ENCODE results near the gene EPYC. TPM values are rescaled to one million over a fixed set of nuclear protein-coding genes. Genes with fewer than 3 reads are reported as not detected.
A peak's percentile ranks its signal among the peaks of the same experiment; 100 is the strongest.

Gene EPYC
- total RNA-seq, 1 experiment from 2014 or later, result not detected

DNA sequence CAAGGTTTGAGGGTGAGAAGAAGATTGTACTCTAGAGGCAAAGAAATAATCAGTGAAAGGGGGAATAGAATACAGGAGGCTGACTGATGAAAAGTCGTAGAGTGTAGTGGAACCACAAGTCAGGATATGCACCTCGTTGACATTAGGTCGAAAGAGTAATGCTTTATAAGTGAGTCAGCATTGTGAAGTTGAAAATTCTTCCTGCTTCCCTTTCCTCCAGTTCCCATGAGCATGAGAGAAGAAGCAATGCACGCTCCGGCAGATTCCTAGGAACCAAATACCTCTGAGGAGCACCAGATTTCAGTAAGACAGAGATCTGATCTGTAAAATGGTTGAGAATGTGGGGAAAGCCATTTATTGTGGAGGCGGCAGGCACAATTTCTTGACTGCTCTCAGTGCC, 66.3 kb downstream of the EPYC start:
- ChIA-PET POLR2A (ENCODE audit: unreplicated experiment) (no interaction called here), CTCF (no interaction called here)
- Histone ChIP-seq H3K4me2 (peak overlapping the region; percentile 42), H3K4me1 (replicated peaks; ENCODE audit: insufficient read depth) (peaks cover 16% of the 10 kb centered on the region), H3K27me3 (ENCODE audit: insufficient read depth, low read depth) (no peaks in the 10 kb centered on the region), H3K9me3 (ENCODE audit: insufficient read depth, low read depth) (0 out of 2 replicates have a peak, but pooled peaks cover 5% of the 10 kb centered on the region), H3K4me3 (no peak overlapping the region), H2AFZ (no peak overlapping the region; the same call in 1 of the 2 replicates), H3F3A (ENCODE audit: insufficient read depth, low read depth) (no peaks in the 10 kb centered on the region), H4K20me1 (ENCODE audit: insufficient read depth) (no peaks in the 10 kb centered on the region), H3K79me2 (ENCODE audit: low read depth) (no peaks in the 10 kb centered on the region), H3K36me3 (ENCODE audit: low read depth) (no peaks in the 10 kb centered on the region), H3K27ac (peak overlapping the region; percentile 75), H3K9me2 (ENCODE audit: insufficient read depth) (no peaks in the 10 kb centered on the region)
- peak; percentile 50 to 83 for DNase-seq
- TF ChIP-seq EZH2 (IDR thresholded peaks at IDR 0.05; ENCODE audit: low read depth), result no peak
- TF ChIP-seq, protein P1, sequence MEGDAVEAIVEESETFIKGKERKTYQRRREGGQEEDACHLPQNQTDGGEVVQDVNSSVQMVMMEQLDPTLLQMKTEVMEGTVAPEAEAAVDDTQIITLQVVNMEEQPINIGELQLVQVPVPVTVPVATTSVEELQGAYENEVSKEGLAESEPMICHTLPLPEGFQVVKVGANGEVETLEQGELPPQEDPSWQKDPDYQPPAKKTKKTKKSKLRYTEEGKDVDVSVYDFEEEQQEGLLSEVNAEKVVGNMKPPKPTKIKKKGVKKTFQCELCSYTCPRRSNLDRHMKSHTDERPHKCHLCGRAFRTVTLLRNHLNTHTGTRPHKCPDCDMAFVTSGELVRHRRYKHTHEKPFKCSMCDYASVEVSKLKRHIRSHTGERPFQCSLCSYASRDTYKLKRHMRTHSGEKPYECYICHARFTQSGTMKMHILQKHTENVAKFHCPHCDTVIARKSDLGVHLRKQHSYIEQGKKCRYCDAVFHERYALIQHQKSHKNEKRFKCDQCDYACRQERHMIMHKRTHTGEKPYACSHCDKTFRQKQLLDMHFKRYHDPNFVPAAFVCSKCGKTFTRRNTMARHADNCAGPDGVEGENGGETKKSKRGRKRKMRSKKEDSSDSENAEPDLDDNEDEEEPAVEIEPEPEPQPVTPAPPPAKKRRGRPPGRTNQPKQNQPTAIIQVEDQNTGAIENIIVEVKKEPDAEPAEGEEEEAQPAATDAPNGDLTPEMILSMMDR (conservative IDR thresholded peaks at IDR 0.05), result no peak
- intact Hi-C loops (cut with micrococcal nuclease; ENCODE audit: unreplicated experiment), result loop anchor here (5.0 to 10.0 kb wide), 2 partner anchors 84 to 1921 kb away; no protein-coding TSS in a partner anchor
- no TSS peak for BruUV-seq (replicated peaks)

DNA sequence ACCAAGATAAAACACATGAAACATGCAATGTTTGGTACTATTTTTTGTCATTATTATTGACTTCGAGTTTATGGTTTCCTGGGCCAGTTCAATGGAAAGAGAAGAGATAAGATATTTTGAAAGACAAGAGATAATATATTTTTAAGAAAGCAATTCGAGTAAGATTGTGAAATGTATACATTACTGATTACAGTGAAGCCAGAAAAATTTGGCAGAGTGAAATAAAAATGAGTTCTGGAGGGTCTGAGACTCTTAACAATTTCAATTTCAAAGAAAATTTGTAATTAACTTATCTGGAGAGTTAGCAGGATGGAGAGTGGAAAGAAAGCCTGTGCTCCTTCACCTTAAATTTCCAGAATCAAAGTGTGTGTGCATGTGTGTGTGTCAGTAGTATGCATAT, 67.1 kb downstream of the EPYC start:
- CTCF ChIA-PET, result no interaction called here

DNA sequence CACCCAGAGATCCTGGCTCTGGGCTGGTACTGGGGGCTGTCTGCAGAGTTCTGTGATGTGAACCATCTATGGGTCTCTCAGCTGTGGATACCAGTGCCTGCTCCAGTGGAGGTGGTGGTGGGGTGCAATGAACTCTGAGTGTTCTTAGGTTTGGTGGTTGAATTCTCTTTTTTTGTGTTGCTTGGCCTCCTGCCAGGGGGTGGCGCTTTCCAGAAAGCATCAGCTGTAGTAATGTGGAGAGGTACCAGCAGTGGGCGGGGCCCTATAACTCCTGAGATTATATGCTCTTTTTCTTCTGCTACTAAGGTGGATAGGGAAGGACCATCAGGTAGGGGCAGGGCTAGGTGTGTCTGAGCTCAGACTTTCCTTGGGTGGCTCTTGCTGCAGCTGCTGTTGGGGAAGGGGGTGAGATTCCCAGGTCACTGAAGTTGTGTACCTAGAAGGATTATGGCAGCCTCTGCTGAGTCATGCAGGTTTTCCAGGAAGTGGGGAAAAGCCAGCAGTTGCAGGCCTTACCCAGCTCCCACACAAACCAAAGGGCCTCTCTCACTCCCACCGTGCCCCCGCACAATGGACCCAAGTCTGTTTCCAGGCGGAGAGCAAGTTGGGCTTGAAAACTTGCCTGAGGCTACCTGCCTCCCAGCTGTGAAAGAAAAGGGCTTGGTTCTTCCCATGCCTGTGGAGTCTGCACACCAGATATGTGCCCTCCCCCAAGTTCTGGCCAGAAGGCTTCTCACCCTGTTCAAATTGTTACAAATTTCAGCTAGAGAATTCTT, 68.4 kb downstream of the EPYC start:
- TF ChIP-seq, protein P1 (conservative IDR thresholded peaks at IDR 0.05), result no peak
- no peak for TF ChIP-seq EZH2 (IDR thresholded peaks at IDR 0.05; ENCODE audit: low read depth)
- H3K27me3 ChIP-seq (ENCODE audit: insufficient read depth, low read depth), result no peaks in the 10 kb centered on the region
- no peak overlapping the region for H3K4me3 ChIP-seq
- H4K20me1 ChIP-seq (ENCODE audit: insufficient read depth), result no peaks in the 10 kb centered on the region
- no peak overlapping the region for H2AFZ ChIP-seq
- no peaks in the 10 kb centered on the region for H3K36me3 ChIP-seq (ENCODE audit: low read depth)
- ChIA-PET POLR2A (ENCODE audit: unreplicated experiment) (no interaction called here), CTCF (no interaction called here)
- H3K9me2 ChIP-seq (ENCODE audit: insufficient read depth), result no peaks in the 10 kb centered on the region
- H3K4me1 ChIP-seq (replicated peaks; ENCODE audit: insufficient read depth), result peaks cover 16% of the 10 kb centered on the region
- H3K27ac ChIP-seq, result no peak overlapping the region
- peak in 1 of 2 experiments; percentile 22 for DNase-seq
- no peaks in the 10 kb centered on the region for H3K79me2 ChIP-seq (ENCODE audit: low read depth)
- BruUV-seq (replicated peaks), result no TSS peak
- no peak overlapping the region for H3K4me2 ChIP-seq
- intact Hi-C loops (cut with micrococcal nuclease; ENCODE audit: unreplicated experiment), result loop anchor here (5.0 to 10.0 kb wide), 2 partner anchors 82 to 1919 kb away; no protein-coding TSS in a partner anchor
- H3F3A ChIP-seq (ENCODE audit: insufficient read depth, low read depth), result no peaks in the 10 kb centered on the region
- H3K9me3 ChIP-seq (ENCODE audit: insufficient read depth, low read depth), result 0 out of 2 replicates have a peak, but pooled peaks cover 5% of the 10 kb centered on the region

More for the DNA sequence above, 67.1 kb downstream of the EPYC start:
- TF ChIP-seq EZH2 (IDR thresholded peaks at IDR 0.05; ENCODE audit: low read depth), result no peak
- Histone ChIP-seq H3K79me2 (ENCODE audit: low read depth) (no peaks in the 10 kb centered on the region), H3K9me2 (ENCODE audit: insufficient read depth) (no peaks in the 10 kb centered on the region), H2AFZ (no peak overlapping the region), H4K20me1 (ENCODE audit: insufficient read depth) (no peaks in the 10 kb centered on the region), H3K9me3 (ENCODE audit: insufficient read depth, low read depth) (0 out of 2 replicates have a peak, but pooled peaks cover 5% of the 10 kb centered on the region), H3K36me3 (ENCODE audit: low read depth) (no peaks in the 10 kb centered on the region), H3K27ac (peak overlapping the region; percentile 75; the same call in 1 of the 2 replicates), H3K27me3 (ENCODE audit: insufficient read depth, low read depth) (no peaks in the 10 kb centered on the region), H3K4me1 (replicated peaks; ENCODE audit: insufficient read depth) (peaks cover 16% of the 10 kb centered on the region), H3K4me3 (no peak overlapping the region), H3K4me2 (no peak overlapping the region), H3F3A (ENCODE audit: insufficient read depth, low read depth) (no peaks in the 10 kb centered on the region)
- intact Hi-C loops (cut with micrococcal nuclease; ENCODE audit: unreplicated experiment), result loop anchor here (5.0 to 10.0 kb wide), 2 partner anchors 83 to 1920 kb away; no protein-coding TSS in a partner anchor
- POLR2A ChIA-PET (ENCODE audit: unreplicated experiment), result no interaction called here
- BruUV-seq (replicated peaks), result no TSS peak
- no peak for DNase-seq
